PFSK-1 (cell line): ENCODE measurements around the gene MCRIP1.

Source experiments
- FOXP2 ChIP-seq: optimal IDR thresholded peaks from 2 replicates; pipeline ENCODE3; 2011; ENCODE audit warnings: borderline replicate concordance, control low read depth, inconsistent platforms; ENCODE audit not compliant: insufficient read depth; ENCODE audit errors: extremely low read length, extremely low read depth
- POLR2AphosphoS5 ChIP-seq: IDR thresholded peaks from 2 replicates; pipeline ENCODE4 v1.6.1; 2012; ENCODE audit warnings: low read depth, mild to moderate bottlenecking, control low read depth, low read length, moderate library complexity
- SIN3A ChIP-seq: IDR thresholded peaks from 2 replicates; pipeline ENCODE4 v1.6.1; 2012; ENCODE audit warnings: mild to moderate bottlenecking, low read length, moderate library complexity, borderline replicate concordance; ENCODE audit not compliant: insufficient read depth
- TAF1 ChIP-seq: IDR thresholded peaks from 2 replicates; pipeline ENCODE4 v1.6.1; 2012; ENCODE audit warnings: low read length, control low read depth, borderline replicate concordance; ENCODE audit not compliant: insufficient read depth
- TF ChIP-seq, protein P1 (sequence below), 2 experiments: IDR thresholded peaks; 2 replicates each; pipeline versions ENCODE4 v1.6.1 to v1.8.0; 2011 to 2012; ENCODE audit warnings: low read depth in 2 of 2, low read length in 2 of 2, control low read depth in 1 of 2, inconsistent platforms in 1 of 2, mild to moderate bottlenecking in 1 of 2, moderate library complexity in 1 of 2; ENCODE audit not compliant: insufficient read depth in 1 of 2

The MCRIP1 gene

DNA sequence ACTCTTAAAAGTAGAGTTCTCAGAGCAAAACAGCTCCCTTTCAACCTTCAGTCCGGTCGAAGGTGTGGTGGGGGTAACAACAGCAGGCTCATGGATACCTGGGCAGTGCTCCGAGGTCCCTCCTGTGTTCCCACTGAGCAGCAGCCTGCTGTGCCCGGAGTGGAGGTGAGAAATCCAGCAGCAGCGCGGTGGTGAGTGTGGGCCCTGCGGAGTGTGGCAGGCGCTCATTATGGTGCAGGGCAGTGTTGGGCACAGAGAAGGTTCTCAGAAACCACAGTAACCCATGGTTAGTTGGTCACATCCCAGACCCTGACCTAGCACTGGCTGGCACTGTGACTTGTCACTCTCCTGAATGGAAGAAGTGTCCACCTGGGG, 32.3 kb upstream of the MCRIP1 start:
- TF ChIP-seq SIN3A (no peak), FOXP2 (no peak), TAF1 (no peak), POLR2AphosphoS5 (no peak)
- TF ChIP-seq, protein P1, sequence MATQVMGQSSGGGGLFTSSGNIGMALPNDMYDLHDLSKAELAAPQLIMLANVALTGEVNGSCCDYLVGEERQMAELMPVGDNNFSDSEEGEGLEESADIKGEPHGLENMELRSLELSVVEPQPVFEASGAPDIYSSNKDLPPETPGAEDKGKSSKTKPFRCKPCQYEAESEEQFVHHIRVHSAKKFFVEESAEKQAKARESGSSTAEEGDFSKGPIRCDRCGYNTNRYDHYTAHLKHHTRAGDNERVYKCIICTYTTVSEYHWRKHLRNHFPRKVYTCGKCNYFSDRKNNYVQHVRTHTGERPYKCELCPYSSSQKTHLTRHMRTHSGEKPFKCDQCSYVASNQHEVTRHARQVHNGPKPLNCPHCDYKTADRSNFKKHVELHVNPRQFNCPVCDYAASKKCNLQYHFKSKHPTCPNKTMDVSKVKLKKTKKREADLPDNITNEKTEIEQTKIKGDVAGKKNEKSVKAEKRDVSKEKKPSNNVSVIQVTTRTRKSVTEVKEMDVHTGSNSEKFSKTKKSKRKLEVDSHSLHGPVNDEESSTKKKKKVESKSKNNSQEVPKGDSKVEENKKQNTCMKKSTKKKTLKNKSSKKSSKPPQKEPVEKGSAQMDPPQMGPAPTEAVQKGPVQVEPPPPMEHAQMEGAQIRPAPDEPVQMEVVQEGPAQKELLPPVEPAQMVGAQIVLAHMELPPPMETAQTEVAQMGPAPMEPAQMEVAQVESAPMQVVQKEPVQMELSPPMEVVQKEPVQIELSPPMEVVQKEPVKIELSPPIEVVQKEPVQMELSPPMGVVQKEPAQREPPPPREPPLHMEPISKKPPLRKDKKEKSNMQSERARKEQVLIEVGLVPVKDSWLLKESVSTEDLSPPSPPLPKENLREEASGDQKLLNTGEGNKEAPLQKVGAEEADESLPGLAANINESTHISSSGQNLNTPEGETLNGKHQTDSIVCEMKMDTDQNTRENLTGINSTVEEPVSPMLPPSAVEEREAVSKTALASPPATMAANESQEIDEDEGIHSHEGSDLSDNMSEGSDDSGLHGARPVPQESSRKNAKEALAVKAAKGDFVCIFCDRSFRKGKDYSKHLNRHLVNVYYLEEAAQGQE (IDR thresholded peaks at IDR 0.05; ENCODE audit: insufficient read depth in 1 of 2, low read depth in 2 of 2, low read length in 2 of 2): no peak

DNA sequence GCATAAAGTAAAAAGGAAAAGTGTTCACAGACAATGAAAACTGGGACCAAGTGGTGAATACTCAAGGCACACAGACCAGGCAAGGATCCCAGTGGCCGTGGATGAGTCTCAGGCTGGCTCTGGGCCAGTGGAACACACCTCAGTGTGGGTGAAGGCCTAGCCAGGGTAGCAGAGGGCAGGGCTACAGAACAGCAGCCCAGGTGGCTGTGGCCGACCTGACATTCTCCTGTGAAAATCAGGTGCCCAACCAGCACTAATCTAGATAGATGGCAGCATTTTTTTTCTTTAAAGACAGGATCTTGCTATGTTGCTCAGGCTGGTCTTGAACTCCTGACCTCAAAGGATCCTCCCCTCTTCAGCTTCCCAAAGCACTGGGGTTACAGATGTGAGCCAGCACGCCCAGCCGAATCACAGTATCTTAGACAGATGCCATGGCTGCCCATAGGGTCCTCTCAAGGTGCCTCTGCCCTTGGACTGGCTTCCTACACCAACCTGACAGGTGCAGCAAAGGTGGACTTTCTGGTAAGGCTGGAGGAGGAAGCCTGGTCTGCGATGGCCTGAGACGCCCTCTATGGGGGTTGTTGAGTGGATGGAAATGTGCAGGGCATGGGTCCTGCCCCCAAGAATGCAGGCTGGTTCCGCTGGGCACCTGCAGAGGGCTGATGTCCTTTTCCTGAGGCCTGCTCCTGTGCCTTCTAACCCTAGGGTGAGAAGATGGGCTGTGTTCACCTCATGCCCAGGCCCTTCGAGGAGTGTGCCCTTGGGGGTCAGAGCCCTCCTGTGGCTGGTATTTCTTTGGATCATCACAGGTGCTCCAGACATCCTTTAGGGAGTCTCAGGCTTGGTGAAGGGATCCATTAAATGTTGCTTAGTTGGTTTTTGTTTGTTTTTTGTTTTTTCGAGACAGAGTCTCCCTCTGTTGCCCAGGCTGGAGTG, 31.0 kb upstream of the MCRIP1 start:
- TF ChIP-seq POLR2AphosphoS5 (peak; percentile 18; the same call in 1 of the 2 replicates), FOXP2 (no peak)

DNA sequence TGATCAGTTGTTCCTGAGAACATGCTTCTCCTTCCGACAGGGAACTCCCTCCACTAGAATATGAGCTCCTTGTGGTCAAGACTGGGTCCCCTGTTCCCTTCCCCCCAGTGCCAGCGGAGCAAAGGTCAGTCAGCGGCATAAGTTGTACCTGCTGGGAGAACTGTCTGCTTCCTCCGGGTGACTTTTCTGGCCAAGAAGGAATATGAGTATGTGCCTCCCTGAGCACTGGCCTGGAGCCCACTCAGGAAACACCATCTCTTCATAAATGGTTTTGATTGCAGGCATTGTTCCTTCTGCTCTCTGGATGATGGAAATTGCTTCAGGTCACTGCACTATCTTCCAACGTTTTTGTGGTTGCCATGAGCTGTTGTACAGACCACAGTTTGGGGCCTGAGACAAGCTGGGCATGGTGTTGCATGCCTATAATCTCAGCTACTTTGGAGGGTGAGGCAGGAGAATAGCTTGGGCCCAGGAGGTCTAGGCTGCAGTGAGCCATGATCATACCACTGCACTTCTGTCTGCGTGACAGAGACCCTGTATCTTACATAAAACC, 30.1 kb upstream of the MCRIP1 start:
- TF ChIP-seq TAF1: no peak
- TF ChIP-seq SIN3A: no peak
- no peak; the same call in 1 of the 2 replicates for TF ChIP-seq POLR2AphosphoS5
- TF ChIP-seq, protein P1 (IDR thresholded peaks at IDR 0.05; ENCODE audit: insufficient read depth in 1 of 2, low read depth in 2 of 2, low read length in 2 of 2): no peak
- no peak for TF ChIP-seq FOXP2

DNA sequence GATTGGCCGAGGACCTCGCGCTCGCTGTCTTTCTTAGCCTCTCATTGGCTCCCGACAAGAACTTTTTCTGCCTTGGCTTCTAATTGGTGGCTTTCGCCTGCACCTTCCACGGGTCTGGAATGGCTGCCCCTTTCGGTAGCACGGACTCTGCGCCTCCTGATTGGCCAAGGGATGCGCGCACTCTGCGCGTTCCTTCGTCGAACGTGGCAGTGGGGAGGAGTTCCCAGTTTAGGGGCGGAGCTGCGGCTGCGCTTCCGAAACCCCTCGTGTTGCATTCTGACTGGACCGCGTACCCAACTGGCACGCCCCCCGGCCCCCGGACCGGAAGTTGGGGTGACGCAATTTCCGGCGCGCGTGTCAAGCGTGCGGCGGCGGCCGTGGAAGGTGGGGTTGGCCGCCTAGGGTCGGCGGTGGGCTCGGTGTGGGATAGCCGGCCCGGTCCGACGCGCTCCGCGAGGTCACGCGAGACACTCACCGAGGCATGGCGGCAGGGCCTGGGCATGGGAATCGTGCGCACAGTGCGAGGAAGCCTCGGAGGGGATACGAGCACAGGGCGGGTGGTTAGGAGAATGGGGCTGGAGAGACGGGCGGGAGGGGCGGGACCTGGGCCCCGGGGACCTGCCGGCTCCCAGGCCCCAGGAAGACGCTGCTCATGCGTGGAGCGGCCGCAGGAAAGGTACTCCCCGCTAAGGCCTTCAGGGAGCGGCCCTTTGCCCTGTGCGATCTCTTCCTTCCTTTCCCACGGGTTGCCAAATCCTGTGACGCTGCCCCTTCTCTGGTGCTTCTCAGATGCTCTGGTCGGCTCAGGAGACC, 27.9 kb upstream of the MCRIP1 start:
- TF ChIP-seq SIN3A (peak; percentile 96; the same call in 1 of the 2 replicates), TAF1 (peak; percentile 88), FOXP2 (no peak), POLR2AphosphoS5 (peak; percentile 93)
- TF ChIP-seq, protein P1 (IDR thresholded peaks at IDR 0.05; ENCODE audit: insufficient read depth in 1 of 2, low read depth in 2 of 2, low read length in 2 of 2): peak in 1 of 2 experiments; percentile 67; a peak in 1 of 4 replicates

DNA sequence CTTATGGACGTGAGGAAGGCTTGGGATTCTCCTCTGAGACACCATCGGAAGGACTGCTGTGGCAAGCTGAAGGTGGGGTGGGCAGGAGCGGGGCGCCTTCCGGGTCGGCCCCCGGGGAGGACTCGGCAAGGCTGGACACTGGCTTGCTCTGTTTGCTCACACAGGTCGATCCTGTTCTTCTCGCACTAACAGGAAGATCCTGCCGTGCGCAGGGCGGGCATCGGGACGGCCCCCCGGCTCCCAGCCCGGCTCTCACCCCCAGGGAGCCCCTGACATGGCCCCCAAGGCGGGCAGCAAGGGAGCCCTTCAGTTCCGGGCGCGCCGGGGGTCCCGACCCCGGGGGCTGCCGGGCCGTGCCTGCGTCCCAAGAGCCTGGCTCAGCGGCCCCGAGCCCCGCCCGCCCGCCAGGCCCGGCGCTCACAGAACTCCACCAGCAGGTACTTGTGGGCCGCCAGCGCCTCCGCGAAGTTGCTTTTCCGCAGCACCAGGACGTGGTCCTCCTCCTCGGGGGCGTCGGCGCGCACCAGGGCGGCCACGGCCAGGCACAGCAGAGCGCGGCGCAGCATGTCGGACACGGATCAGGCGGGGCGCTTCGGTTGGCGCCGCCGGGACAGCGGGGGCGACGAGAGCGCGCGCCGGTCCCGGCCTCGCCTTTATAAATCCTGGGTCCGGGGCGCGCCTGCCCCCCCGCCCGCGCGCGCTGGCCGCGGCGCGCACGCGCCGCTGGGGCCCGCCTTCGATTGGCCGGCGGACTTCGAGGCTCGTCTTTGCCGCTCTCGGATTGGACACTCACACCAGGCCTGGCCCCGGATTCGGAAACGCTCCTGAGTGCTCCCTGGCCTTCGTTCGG, 27.0 kb upstream of the MCRIP1 start, which contains the start of gene P4HB:
Gene P4HB, minus strand, starts transcription at position 630 of the 850 bp plus-strand sequence. Its CDS starts 64 bp downstream, at position 566.
- TF ChIP-seq TAF1 (peak; percentile 84), FOXP2 (no peak), SIN3A (0 out of 2 replicates have a peak, but pooled peaks have one; percentile 42), POLR2AphosphoS5 (peak; percentile 88; the same call in 1 of the 2 replicates)
- TF ChIP-seq, protein P1 (IDR thresholded peaks at IDR 0.05; ENCODE audit: insufficient read depth in 1 of 2, low read depth in 2 of 2, low read length in 2 of 2): peak in 1 of 2 experiments; percentile 47; a peak in 1 of 4 replicates
